Right lobe of liver (tissue), 6 donors: ENCODE data around the gene MEMO1. TPM values are rescaled to one million over a fixed set of nuclear protein-coding genes. Genes with fewer than 3 reads are reported as not detected.
A peak's percentile ranks its signal among the peaks of the same experiment; 100 is the strongest.
"Not testable (repeated sequence)": the region's sequence is repeated elsewhere in the genome, so short reads cannot be mapped to it uniquely, and the experiment has no call there.

ENCODE experiments used
- ATAC-seq, 4 donors: fragments of 200-7000 bp; cut with Tn5 transposase; one replicate each; pipeline ENCODE4 v1.9.1; 2020; ENCODE audit warnings: mild to moderate bottlenecking in 4 of 4, moderate library complexity in 4 of 4
- DNase-seq, 3 donors: peaks; one replicate each; pipeline ENCODE4 v3.0.0-alpha.2; 2020
- H3K27ac ChIP-seq, 3 donors: fragments of 200-600 bp; one replicate each; pipeline ENCODE4 v1.8.0; 2022
- H3K27me3 ChIP-seq, 2 donors: fragments of 200-600 bp; one replicate each; pipeline ENCODE4 v1.8.0; 2022
- H3K36me3 ChIP-seq, 4 donors: fragments of 200-600 bp; sonication (generic) in 1 of 4; one replicate each; pipeline versions ENCODE4 v1.5.1 to v1.8.0; 2017 to 2022; ENCODE audit warnings: control low read depth in 1 of 4
- H3K4me1 ChIP-seq, 4 donors: fragments of 200-600 bp; sonication (generic) in 1 of 4; one replicate each; pipeline versions ENCODE4 v1.5.1 to v1.8.0; 2017 to 2022; ENCODE audit warnings: control low read depth in 1 of 4
- H3K4me3 ChIP-seq, 3 donors: fragments of 200-600 bp; one replicate each; pipeline ENCODE4 v1.8.0; 2022
- H3K9me3 ChIP-seq, 4 donors: fragments of 200-600 bp; sonication (generic) in 1 of 4; one replicate each; pipeline versions ENCODE4 v1.5.1 to v1.8.0; 2017 to 2022; ENCODE audit warnings: control low read depth in 1 of 4
- POLR2A ChIP-seq: fragments of 450-650 bp; IDR thresholded peaks from one replicate; pipeline ENCODE4 v1.6.1; 2017; ENCODE audit warnings: antibody characterized with exemption, mild to moderate bottlenecking
- WGBS: methylation state at CpG from one replicate; pipeline ENCODE4 v1.1.6; 2018; ENCODE audit warnings: low coverage, low lambda C conversion rate; ENCODE audit not compliant: insufficient coverage; ENCODE audit errors: missing lambda C conversion rate; 5-methylcytosine and 5-hydroxymethylcytosine counted together
- intact Hi-C, 2 donors: fragments of 100-400 bp; cut with DNase I; formaldehyde crosslinking; loops; one replicate each; pipeline versions ENCODE4 v1.11.2 to v1.14.1; 2022
- total RNA-seq, 6 experiments: library from RNA; depleted of rRNA in 2 of 6; stranded (reverse); fragments of >200 nt in 2 of 6; fragmentation: NEBNext Ultra II Directional in 3 of 6; extraction: Animal tissue kit (Norgen Biotek cat#: 25700) in 3 of 6; gene quantifications; one replicate each; pipeline versions ENCODE4 v1.1.0 to v1.2.4, GENCODE V29; 2016 to 2023
- TF ChIP-seq, protein P1 (sequence below), 4 donors: fragments of 200-600 bp in 3 of 4; fragments of 450-650 bp in 1 of 4; IDR thresholded peaks; one replicate each; pipeline versions ENCODE4 v1.5.1 to v1.8.0; 2016 to 2022; ENCODE audit warnings: antibody characterized with exemption in 4 of 4, mild to moderate bottlenecking in 2 of 4
- donor health status: DM: no; HTN: yes; CAD: no.
- donor health status: DM: no; HTN: no; CAD: no.
- donor health status: DM: no; HTN: no; CAD: no.
- donor health status: DM: no; HTN: yes; CAD: no.
- donor health status: DM: no; HTN: yes; CAD: no.

Gene MEMO1
- total RNA-seq, 6 experiments from 2014 or later, result 19.6 to 28.0 (median 23.2) TPM

DNA sequence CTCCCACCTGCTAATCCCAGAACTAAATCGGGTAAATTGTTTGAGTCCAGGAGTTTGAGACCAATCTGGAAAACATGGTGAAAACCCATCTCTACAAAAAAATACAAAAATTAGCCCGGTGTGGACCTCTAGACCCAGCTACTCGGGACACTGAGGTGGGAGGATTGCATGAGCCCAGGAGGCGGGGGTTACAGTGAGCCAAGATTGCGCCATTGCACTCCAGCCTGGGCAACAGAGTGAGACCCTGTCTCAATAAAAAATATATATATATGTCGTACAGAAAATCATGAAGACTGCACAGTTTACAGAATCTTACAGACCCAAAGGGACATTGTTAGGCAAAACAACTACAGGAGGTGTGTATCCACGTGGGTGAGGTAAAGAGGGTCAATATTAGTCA lies 32.8 kb upstream of the MEMO1 start:
- 70% methylated on average over 7 of the region's 7 CpGs for WGBS
- H3K36me3 ChIP-seq, result no peaks in the 10 kb centered on the region
- DNase-seq (no peak), ATAC-seq (no peak)
- peaks cover 0 to 9% (median 3%) of the 10 kb centered on the region in 4 donors for H3K4me1 ChIP-seq
- H3K27ac ChIP-seq, result no peak overlapping the region
- TF ChIP-seq POLR2A, result no peak
- TF ChIP-seq, protein P1, sequence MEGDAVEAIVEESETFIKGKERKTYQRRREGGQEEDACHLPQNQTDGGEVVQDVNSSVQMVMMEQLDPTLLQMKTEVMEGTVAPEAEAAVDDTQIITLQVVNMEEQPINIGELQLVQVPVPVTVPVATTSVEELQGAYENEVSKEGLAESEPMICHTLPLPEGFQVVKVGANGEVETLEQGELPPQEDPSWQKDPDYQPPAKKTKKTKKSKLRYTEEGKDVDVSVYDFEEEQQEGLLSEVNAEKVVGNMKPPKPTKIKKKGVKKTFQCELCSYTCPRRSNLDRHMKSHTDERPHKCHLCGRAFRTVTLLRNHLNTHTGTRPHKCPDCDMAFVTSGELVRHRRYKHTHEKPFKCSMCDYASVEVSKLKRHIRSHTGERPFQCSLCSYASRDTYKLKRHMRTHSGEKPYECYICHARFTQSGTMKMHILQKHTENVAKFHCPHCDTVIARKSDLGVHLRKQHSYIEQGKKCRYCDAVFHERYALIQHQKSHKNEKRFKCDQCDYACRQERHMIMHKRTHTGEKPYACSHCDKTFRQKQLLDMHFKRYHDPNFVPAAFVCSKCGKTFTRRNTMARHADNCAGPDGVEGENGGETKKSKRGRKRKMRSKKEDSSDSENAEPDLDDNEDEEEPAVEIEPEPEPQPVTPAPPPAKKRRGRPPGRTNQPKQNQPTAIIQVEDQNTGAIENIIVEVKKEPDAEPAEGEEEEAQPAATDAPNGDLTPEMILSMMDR (IDR thresholded peaks at IDR 0.05), result no peak
- no peaks in the 10 kb centered on the region for H3K9me3 ChIP-seq
- no peaks in the 10 kb centered on the region for H3K27me3 ChIP-seq
- intact Hi-C loops, result no loop called here
- H3K4me3 ChIP-seq, result no peak overlapping the region

DNA sequence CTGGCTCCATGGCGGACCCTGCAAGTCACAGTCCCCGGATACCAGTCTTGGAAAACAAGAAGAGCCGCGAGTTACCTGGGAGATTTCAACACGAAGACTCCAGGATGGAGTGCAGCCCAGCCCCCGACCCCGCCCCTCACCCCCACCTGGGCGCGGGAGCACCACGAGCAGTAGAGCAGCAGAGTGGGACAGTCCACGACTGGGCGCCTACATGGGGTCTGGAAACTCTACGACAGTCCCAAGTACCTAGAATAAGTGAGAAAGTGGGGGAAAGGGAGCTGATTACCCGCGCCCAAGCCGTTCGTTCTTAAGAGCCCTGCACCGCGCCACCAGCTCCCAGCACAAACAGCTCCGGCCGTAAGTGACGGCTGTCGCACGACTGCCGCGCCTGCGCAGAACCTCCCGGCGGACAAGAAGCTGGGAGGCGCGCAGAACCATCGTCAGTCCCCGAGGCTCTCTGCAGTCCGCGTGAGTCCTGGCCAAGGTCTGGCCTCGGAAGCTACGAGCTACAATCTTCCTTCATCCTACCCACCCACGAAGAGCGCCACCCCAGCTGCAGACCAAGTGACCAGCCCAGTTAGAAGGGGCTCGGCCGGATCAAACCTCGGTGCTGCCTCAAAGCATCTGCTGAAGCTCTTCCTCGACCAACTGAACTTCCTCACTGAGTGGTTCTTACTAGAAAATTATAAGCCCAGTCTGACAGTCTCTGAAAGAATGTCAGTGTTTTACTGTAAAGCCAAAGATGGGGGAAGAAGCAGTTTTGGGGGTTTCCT lies 28.8 kb upstream of the MEMO1 start, which contains the start of gene DPY30:
DPY30 (minus strand) TSS at position 359 of the 773 bp plus-strand sequence; CDS start at position 10, 349 bp downstream.
- intact Hi-C loops, result no loop called here
- ATAC-seq (peak; percentile 98 to 99 (median 99)), DNase-seq (peak; percentile 93 to 96 (median 94))
- WGBS, result under 1% methylated on average over 20 of the region's 43 CpGs
- TF ChIP-seq, protein P1 (IDR thresholded peaks at IDR 0.05), result no peak
- peak; percentile 80 for TF ChIP-seq POLR2A
- Histone ChIP-seq H3K27ac (peak within 1 kb of the TSS; percentile 66 to 71 (median 67)), H3K27me3 (no peaks in the 10 kb centered on the region), H3K36me3 (no peaks in the 10 kb centered on the region), H3K4me1 (peaks cover 0 to 9% (median 3%) of the 10 kb centered on the region in 4 donors), H3K4me3 (peak within 1 kb of the TSS; percentile 64 to 94 (median 71)), H3K9me3 (no peaks in the 10 kb centered on the region)

DNA sequence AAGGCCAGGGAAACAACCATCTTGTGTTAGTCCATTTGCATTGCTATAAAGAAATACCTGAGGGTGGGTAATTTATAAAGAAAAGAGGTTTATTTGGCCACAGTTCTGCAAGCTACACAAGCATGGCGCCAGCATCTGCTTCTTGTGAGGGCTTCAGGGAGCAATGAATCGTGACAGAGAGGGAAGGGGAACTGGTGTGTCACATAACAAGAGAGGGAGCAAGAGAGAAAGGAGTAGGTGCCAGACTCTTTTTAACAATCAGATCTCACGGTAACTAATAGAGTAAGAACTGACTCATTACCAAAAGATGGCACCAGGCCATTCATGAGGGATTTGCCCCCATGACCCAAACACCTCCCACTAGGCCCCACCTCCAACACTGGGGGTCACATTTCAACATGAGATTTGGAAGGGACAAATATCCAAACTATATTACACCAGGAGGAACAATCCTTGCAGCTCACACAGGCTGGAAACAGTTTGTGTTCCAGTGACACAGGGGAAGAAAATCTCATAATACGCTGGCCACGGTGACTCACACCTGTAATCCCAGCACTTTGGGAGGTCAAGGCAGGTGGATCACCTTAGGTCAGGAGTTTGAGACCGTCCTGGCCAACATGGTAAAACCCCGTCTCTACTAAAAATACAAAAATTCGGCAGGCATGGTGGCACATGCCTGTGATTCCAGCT lies 23.5 kb upstream of the MEMO1 start:
- intact Hi-C loops, H3K9me3 ChIP-seq, H3K4me1 ChIP-seq, ATAC-seq, H3K27ac ChIP-seq, H3K4me3 ChIP-seq, H3K27me3 ChIP-seq: not testable (repeated sequence)
- 98% methylated on average over 5 of the region's 8 CpGs for WGBS
- DNase-seq, result peak in 1 of 3 donors; percentile 15
- peaks cover 0 to 10% (median 0%) of the 10 kb centered on the region in 4 donors for H3K36me3 ChIP-seq

DNA sequence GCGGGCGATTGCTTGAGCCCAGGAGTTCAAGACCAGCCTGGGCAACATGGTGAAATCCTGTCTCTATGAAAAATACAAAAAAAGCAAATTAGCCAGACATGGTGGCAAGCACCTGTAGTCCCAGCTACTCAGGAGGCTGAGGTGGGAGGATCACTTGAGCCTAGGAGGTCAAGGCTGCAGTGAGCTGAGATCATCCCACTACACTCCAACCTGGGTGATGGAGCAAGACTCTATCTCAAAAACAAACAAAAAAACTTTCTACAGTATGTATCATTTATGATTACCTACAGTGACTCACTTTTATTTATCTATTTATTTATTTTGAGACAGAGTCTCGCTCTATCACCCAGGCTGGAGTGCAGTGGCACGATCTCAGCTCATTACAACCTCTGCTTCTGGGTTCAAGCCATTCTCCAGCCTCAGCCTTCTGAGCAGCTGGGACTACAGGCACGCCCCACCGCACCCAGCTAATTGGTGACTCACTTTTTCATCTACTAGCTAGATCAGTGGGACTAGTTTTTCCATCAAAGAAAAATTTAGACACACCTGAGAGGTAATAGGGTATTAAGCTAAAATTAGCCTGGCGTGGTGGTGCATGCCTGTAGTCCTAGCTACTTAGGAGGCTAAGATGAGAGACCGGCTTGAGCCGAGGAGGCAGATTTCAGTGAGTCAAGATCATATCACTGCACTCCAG lies 8.1 kb upstream of the MEMO1 start:
- H3K27ac ChIP-seq, intact Hi-C loops, H3K9me3 ChIP-seq, H3K27me3 ChIP-seq, H3K4me1 ChIP-seq, H3K4me3 ChIP-seq: not testable (repeated sequence)
- DNase-seq (peak in 1 of 3 donors; percentile 12), ATAC-seq (peak in 1 of 4 donors; percentile 18)
- WGBS, result 90% methylated on average over 9 of the region's 9 CpGs
- H3K36me3 ChIP-seq, result peaks cover 0 to 20% (median 6%) of the 10 kb centered on the region in 4 donors

DNA sequence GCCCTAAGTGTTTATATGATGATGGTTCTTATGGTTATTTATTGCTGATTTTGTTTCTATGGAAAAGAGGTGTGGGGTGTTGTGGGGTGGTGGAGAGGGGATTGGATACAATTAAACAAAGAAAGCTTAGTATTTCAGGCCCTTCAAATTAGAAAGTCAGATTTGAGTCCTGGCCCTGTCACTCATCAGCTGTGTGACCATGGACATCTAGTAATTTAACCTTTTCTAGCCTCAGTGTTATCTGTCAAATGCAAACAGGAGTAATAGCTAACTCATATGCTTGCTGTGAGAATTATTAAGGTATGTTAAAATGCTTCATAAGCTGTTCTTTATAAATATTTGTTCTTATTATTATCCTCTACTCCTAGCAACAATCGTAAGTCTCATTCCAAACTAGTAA lies 2.1 kb upstream of the MEMO1 start:
- no peak for ATAC-seq
- Histone ChIP-seq H3K4me3 (no peak overlapping the region), H3K9me3 (no peaks in the 10 kb centered on the region), H3K27me3 (no peaks in the 10 kb centered on the region), H3K36me3 (no peaks in the 10 kb centered on the region), H3K4me1 (peaks cover 0 to 9% (median 0%) of the 10 kb centered on the region in 4 donors), H3K27ac (no peak overlapping the region)
- TF ChIP-seq POLR2A, result no peak
- TF ChIP-seq, protein P1 (IDR thresholded peaks at IDR 0.05), result no peak
- intact Hi-C loops, result no loop called here
- DNase-seq, result no peak
- WGBS, result 80% methylated on average over 1 of the region's 1 CpG
